HG03442 (cell line): ENCODE data around the gene CENPF.
"Not testable (repeated sequence)": the region's sequence is repeated elsewhere in the genome, so short reads cannot be mapped to it uniquely, and the experiment has no call there.

ENCODE experiments used
- ATAC-seq: cut with Tn5 transposase; IDR thresholded peaks from one replicate; pipeline ENCODE4 v1.9.1; 2021; ENCODE audit warnings: mild to moderate bottlenecking, moderate library complexity; ENCODE audit not compliant: unreplicated experiment

CENPF gene

GRCh38 chr1:214650664-214651063 lies 47.7 kb downstream of the CENPF start:
- no peak for ATAC-seq

GRCh38 chr1:214657299-214657698 lies 54.3 kb downstream of the CENPF start:
- ATAC-seq = no peak

DNA sequence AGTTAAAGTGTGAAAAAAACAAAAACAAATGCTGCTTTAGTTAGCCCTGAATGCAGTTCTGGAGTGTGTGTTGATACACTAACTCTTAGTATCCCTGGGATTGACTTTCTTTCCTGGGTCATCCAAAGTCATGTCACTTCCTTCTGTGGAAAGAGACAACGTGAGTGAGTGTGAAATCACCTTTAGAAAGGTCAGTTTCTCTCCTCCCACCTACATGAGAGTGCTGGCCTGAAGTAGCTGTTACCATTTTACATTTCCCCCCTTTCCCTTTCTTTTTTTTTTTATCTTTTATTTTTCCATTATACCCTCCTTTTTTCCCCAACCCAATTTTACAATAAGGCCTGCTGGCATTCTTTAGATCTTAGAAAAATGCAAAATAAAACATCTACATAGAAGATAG lies 55.2 kb downstream of the CENPF start:
- no peak for ATAC-seq

DNA sequence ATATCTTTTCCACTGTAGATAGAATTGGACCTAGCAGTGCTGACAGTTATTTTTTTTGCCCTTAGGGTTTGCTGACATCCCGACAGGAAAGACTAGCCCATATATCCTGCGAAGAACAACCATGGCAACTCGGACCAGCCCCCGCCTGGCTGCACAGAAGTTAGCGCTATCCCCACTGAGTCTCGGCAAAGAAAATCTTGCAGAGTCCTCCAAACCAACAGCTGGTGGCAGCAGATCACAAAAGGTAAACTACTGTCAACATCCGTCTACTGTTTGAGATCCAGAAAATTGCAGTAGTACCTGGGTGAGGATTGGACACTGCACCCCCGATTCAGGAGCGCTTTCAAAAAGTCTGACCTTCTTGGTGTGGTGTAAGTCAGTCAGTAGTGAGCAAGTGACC lies 55.8 kb downstream of the CENPF start:
- no peak for ATAC-seq

GRCh38 chr1:214660190-214660589 lies 57.2 kb downstream of the CENPF start:
- ATAC-seq = no peak

DNA sequence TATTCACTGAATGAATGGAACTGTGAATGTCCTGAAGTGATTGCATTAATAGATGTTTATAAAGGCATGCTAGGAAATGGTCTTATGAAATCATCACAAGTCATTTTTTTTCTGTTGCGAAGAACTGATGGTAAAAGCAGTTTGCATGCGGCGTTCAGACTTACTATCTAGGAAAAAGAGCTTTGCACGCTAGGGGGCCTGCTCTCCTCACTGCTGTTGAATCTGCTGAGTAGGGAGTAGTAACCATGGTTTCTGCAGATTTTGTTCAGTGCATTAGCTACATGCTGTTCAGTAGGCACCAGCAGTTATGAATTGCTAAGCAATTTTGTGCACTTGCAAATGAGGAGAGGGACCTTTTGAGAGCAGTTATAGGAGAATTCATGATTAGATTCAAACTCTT lies 57.9 kb downstream of the CENPF start:
- no peak for ATAC-seq

- ATAC-seq = no peak
Measured at GRCh38 chr1:214662223-214662785, 59.3 kb downstream of the CENPF start.

- no peak for ATAC-seq
Measured at GRCh38 chr1:214664651-214665433, 61.8 kb downstream of the CENPF start.

DNA sequence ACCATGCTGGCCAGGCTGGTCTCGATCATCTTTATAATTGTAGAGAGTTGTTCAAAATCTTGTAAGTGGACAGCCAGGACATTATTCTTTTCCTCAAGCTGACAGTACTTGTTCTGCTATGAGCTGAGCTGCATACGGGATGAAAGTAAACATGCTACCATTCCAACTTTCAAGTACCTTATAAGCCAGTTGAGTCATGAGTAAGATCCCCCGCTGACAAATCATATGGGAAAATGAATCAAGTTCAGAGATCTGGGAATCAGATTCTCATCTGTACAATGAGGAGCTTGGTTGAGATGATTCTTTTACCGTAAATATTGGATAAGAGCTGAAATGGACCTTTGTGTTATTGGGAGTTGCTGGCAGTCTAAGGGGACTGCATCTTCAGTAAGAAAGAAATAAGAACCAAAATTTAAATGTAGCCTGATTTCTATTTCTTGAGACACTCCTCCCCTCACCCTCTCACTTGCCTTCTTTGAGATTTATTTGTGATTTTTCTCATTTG lies 62.7 kb downstream of the CENPF start:
- no peak for ATAC-seq

DNA sequence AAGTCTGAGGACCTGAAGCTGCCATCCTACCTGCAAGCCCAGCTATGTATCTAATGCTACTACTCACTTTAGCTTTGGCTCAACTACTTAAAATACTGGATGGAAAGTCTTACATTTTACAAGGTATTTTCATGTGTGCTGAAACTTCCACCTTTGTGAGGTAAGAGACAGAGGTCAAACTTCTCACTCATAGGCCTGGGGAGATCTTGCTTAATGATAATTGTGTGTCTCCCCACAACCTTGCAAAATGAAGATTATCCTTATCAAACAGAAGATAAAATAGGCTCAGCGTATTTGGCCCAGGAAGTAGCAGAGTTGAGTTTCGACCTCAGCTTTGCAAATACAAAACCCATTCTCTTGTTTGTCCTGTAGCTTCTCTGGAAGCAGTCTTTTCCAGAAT lies 63.7 kb downstream of the CENPF start:
- ATAC-seq = no peak

DNA sequence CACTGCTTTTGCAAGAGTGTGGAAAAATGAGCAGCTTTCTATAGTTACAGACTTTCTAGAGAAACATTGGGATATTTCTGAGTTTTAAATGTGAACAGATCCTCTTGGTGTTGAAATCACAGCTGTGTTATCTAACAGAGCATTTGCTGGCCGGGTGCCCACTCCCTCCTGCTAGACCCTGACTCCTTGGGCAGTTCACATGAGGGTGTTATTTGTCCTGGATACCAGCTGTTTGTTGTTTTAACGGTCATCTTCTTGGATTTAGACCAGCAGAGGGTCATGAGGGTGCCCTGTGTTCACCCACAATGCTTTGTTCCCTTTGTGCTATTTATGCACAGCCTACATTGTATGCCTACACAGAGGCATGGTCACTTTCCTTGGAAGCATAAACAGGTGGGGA lies 67.1 kb downstream of the CENPF start:
- no peak for ATAC-seq

GRCh38 chr1:214673029-214673428 lies 70.0 kb downstream of the CENPF start:
- ATAC-seq = not testable (repeated sequence)

DNA sequence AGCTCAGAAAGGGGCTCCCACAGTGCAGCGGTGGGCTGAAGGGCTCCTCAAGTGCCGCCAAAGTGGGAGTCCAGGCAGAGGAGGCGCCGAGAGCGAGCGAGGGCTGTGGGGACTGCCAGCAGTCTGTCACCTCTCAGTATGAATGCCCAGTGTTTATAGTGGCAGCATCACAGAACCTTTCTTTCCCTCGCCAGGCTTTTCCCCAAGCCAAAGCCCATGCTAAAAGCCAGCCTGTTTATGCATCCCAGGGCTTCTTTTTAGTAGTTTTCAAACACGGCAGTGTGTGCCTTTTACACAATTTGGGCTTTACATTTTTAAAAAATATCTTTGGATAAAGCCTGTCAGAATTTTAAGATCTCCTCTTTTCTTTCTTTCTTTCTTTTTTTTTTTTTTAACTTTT lies 70.6 kb downstream of the CENPF start:
- ATAC-seq = no peak

DNA sequence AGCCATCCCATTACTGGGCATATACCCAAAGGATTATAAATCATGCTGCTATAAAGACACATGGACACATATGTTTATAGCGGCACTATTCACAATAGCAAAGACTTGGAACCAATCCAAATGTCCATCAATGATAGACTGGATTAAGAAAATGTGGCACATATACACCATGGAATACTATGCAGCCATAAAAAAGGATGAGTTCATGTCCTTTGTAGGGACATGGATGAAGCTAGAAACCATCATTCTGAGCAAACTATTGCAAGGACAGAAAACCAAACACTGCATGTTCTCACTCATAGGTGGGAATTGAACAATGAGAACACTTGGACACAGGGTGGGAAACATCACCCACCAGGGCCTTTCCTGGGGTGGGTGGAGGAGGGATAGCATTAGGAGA lies 72.5 kb downstream of the CENPF start:
- not testable (repeated sequence) for ATAC-seq

DNA sequence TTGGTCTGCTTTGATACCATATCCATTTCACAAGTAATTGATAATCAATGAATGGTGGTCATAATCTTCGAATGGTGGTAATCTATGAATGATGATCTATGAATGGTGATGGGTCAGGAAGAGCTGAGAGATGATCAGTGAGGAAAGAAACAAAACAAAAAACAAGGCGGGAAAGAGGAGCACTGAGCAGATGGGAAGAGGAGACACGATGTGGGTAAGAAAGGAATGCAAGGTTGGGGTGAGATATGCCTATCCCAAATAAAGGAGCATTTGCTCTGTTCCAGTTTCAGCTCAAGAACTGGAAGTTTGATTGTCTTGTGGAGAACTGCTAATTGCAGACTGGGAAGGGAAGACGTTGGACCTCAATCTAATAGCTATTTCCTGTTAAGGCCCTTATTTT lies 73.8 kb downstream of the CENPF start:
- ATAC-seq = no peak

GRCh38 chr1:214677945-214678344 lies 75.0 kb downstream of the CENPF start:
- ATAC-seq = no peak

- ATAC-seq = no peak
Measured at GRCh38 chr1:214678386-214678785, 75.4 kb downstream of the CENPF start.

DNA sequence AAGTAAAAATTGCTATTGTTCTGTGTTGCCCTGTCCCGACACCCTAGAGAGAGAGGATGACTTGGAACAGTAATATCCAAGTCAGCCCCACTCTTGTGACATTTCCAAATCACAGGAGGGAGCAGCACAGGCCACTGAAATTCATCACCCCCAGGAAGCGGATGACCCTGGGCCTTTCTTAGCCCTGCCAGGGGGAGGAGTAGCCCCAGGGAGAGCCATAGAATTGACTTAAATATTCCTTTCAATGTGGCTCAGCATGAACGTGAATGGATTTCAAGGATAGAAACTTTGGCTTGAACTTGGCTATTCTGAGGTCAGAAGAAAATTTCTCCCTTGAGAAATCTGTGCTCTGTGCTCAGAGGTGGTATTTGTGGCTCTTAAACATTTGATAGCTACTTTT lies 80.6 kb downstream of the CENPF start:
- no peak for ATAC-seq

DNA sequence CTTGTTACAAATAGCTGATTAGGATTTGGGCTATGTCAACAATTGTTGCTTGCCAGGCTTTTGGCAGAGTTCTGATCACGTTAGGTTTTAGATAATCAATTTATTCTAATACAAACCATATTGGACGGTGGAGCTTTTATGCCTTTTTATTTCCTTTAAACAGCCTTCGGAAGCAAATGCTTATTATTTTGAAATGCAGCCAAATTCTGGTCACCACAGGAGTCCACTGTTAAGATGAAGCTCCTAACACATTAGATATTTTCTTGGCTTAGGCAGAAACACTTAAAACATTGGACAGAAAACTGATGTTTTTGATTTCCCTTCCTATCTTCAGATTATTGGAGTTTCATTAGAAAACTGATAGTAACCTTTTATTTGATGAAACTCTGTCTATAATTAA lies 82.9 kb downstream of the CENPF start:
- ATAC-seq = no peak

DNA sequence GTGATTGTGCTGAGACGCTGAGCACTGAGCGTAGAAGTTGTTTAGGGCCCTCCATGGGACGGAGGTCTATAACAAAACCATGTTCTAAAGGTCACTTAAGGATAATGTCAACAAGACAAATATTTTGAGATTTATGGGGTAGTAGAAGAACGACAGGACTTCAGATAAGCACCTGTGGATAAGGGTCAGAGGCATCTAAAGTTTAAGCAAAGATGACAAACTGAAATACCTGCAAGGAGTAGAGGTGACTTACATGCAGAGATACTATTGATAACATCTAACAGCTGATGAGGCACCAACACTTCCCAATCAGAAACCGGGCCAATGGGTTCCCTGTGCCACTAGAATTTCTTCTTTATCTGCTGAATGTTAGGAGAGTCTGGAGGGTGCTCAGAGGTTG lies 83.5 kb downstream of the CENPF start:
- no peak for ATAC-seq

DNA sequence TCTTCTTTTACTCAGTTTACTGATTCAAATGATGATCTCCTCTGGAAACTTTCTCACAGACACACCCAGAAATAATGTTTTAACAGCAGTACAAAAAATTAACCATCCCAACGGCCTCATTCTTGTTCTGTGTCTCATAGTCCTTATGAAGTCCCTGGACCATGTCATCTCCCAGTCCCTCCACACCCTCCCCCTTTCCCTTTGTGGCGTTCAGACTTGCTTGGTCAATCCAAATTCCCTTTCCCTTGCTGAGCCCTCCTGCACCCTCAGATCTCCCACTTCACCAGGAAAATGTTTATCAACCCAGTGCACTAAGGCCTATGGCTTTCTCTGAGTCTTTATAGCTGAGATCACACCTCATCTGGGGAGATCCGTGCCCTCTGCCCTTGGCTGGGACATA lies 85.9 kb downstream of the CENPF start:
- no peak for ATAC-seq

DNA sequence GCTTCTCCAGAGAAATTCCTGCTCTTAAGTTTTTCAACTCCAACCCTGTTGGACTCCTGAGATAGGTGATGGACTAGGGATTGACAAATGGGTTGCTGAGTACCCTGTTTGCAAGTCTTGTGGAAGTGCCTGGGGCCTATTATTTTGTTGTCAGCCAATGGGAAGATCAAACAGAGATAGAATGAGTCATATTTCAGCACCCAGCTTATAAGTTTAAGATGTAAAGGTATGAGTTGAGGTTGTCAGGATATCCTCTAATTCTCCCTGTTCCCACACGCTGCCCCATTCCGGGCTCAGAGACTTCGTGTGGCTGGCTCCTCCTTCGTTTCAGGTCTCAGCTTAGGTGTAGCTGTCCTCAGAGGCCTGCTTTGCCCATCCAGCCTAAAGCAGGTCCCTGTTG lies 91.8 kb downstream of the CENPF start:
- ATAC-seq = no peak

- ATAC-seq = no peak
Measured at GRCh38 chr1:214698559-214698958, 95.6 kb downstream of the CENPF start.
